AG09309 (cell line): Measurements from ENCODE around the gene CCND1.
"Not testable (repeated sequence)": the region's sequence is repeated elsewhere in the genome, so short reads cannot be mapped to it uniquely, and the experiment has no call there.

Source experiments
- DNase-seq: peaks from one replicate; pipeline ENCODE4 v3.0.0-alpha.2; 2010; ENCODE audit warnings: low read depth
- H3K4me3 ChIP-seq: 2 replicates; pipeline ENCODE4 v1.5.1; 2011; ENCODE audit warnings: mild to moderate bottlenecking, low read depth, low read length, moderate library complexity; ENCODE audit not compliant: control insufficient read depth
- CTCF ChIP-seq: IDR thresholded peaks from 2 replicates; pipeline ENCODE4 v1.5.1; 2011; ENCODE audit warnings: mild to moderate bottlenecking, low read depth, low read length, inconsistent platforms; ENCODE audit not compliant: insufficient read depth, control insufficient read depth; ENCODE audit errors: missing control alignments

The CCND1 gene

GRCh38 chr11:69617682-69618081 is 23.3 kb upstream of the CCND1 start:
- DNase-seq, result no peak
- no peak for TF ChIP-seq CTCF
- H3K4me3 ChIP-seq, result no peak overlapping the region

- H3K4me3 ChIP-seq, result no peak overlapping the region
- no peak for TF ChIP-seq CTCF
- no peak for DNase-seq
These were observed 22.7 kb upstream of the CCND1 start for GRCh38 chr11:69618237-69618636.

GRCh38 chr11:69620683-69621290 is 20.2 kb upstream of the CCND1 start:
- DNase-seq, result no peak
- no peak overlapping the region for H3K4me3 ChIP-seq
- no peak for TF ChIP-seq CTCF

- H3K4me3 ChIP-seq, result not testable (repeated sequence)
These were observed 18.8 kb upstream of the CCND1 start for GRCh38 chr11:69622097-69622681.

GRCh38 chr11:69624293-69624692 is 16.7 kb upstream of the CCND1 start:
- no peak for DNase-seq
- H3K4me3 ChIP-seq, result no peak overlapping the region
- no peak for TF ChIP-seq CTCF

More at GRCh38 chr11:69622097-69622681, 18.8 kb upstream of the CCND1 start:
- DNase-seq, result not testable (repeated sequence)

- no peak for DNase-seq
- TF ChIP-seq CTCF, result no peak
- H3K4me3 ChIP-seq, result no peak overlapping the region
These were observed 15.5 kb upstream of the CCND1 start for GRCh38 chr11:69625476-69625875.

GRCh38 chr11:69627551-69627950 is 13.4 kb upstream of the CCND1 start:
- no peak overlapping the region for H3K4me3 ChIP-seq
- TF ChIP-seq CTCF, result no peak
- no peak for DNase-seq
